A549 treated with Hydrocortisone at 1 μM for 4 hours (cell line): ENCODE measurements around the gene TBC1D1. TPM values are rescaled to one million over a fixed set of nuclear protein-coding genes. Genes with fewer than 3 reads are reported as not detected.

ENCODE experiments used
- total RNA-seq: library from RNA; stranded (reverse); fragments of 200-300 nt; extraction: Qiagen RNA extraction; gene quantifications from 5 replicates; pipeline ENCODE4 v1.2.3, GENCODE V29; 2022

The TBC1D1 gene
- 22.8 to 30.0 TPM (median 23.9 TPM) in 5 replicates for total RNA-seq

GRCh38 chr4:37890801-37891259 lies at the start of gene TBC1D1:
TBC1D1 (plus strand) TSS chr4:37891084; CDS start chr4:37902096, 11,012 bp downstream.

GRCh38 chr4:37960098-37960497 lies 69.2 kb downstream of the TBC1D1 start, which contains the start of gene PTTG2:
PTTG2 (plus strand) TSS chr4:37960398; CDS start chr4:37960435, 37 bp downstream.

Other genes with a start within 250 kb of the TBC1D1 start
- gene RELL1, start 204.7 kb upstream of the TBC1D1 start, total RNA-seq, result 5.1 to 10.4 TPM (median 5.9 TPM) in 5 replicates
- 14.9 to 17.7 TPM (median 17.2 TPM) in 5 replicates for gene PGM2, start 64.4 kb upstream of the TBC1D1 start, total RNA-seq
- gene PTTG2, start 69.3 kb downstream of the TBC1D1 start, total RNA-seq, result not detected in 5 replicates